ENCODE data around the gene SLC2A10.

DNA sequence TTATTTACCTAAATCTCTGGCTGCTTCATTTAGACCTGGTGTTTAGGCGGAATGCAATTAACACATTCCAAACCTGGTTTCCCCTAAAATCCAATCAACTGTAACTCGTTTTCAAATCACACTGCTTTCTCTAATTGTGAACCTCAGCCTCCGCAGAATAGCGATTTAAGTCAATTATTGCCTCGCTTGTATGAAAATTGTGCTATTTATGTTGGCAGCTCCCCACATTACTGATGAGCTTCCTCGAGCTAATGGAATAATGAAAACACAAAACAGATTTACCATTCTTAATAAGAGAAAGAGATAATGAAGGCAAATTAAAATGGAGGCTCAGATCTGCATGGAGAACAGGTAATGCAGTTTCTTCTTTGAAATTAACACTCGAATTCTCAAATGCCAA, 67.9 kb downstream of the SLC2A10 start:
- TF ChIP-seq, protein P1, sequence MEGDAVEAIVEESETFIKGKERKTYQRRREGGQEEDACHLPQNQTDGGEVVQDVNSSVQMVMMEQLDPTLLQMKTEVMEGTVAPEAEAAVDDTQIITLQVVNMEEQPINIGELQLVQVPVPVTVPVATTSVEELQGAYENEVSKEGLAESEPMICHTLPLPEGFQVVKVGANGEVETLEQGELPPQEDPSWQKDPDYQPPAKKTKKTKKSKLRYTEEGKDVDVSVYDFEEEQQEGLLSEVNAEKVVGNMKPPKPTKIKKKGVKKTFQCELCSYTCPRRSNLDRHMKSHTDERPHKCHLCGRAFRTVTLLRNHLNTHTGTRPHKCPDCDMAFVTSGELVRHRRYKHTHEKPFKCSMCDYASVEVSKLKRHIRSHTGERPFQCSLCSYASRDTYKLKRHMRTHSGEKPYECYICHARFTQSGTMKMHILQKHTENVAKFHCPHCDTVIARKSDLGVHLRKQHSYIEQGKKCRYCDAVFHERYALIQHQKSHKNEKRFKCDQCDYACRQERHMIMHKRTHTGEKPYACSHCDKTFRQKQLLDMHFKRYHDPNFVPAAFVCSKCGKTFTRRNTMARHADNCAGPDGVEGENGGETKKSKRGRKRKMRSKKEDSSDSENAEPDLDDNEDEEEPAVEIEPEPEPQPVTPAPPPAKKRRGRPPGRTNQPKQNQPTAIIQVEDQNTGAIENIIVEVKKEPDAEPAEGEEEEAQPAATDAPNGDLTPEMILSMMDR (IDR thresholded peaks at IDR 0.05) = no peak
- TF ChIP-seq POLR2A (IDR thresholded peaks at IDR 0.05) = no peak
